ENCODE data around the gene SMIM3.

Gene SMIM3

DNA sequence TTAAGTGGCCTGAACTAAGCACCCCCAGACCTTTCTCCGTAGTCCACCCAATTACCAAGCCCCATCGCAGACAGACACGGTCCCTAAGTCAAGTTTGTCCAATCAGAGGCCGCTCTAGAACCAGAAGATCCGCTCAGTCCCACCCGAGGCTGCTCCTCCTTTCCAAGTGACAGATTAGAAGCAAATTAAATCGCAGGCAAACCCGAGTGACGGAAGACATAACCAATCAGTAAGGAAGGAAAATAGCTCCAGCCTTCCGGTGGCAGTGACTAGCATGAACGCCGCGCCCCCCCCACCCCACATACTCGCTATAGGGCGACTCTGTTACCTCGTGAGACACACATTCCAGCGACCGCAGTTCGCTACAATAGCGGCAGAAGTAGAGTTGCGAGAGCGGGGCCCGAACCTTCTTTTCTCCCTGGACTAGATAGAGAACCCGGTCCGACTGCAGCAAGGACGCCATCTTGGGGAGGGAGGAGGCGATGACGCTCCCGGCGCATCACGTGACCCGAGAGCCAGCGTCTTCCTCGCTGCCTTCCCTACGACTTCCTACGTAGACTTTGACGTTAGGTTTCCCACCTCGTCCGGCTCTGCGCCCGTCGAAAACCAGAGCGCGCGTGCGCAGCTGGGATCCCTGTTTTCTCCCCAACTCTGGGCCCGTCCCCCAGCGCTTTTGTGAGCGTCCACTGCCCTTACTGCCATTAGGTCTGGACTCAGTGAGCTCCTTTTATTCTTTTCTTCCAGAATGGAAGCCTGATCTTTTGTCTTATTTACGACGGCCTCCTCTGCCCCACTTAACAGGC lies 19.8 kb upstream of the SMIM3 start, which contains the start of gene DCTN4:
DCTN4 (minus strand) TSS at position 487 of the 803 bp plus-strand sequence; CDS start at position 463, 24 bp downstream.
- Mint-ChIP-seq H3K27me3 (no peaks in the 10 kb centered on the region), H3K27ac (peak within 1 kb of the TSS; percentile 27), H3K4me3 (no peak within 1 kb of the TSS), H3K9me3 (no peaks in the 10 kb centered on the region), H3K4me1 (ENCODE audit: low read depth) (peaks cover 33% of the 10 kb centered on the region), H3K36me3 (ENCODE audit: low read depth) (peaks cover 30% of the 10 kb centered on the region)

DNA sequence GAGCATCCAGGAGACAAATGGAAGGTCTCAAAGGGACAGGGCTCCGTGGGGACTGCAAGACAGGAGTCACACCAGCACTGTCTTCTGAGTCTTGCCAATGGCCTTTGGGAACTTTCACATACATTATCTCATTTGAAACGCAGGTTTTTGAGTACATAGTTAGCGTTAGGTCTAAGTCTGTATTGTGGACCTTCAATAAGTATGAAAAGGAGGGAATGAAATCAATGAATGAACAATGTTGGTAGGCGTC lies 19.3 kb upstream of the SMIM3 start:
- H3K36me3 Mint-ChIP-seq (ENCODE audit: low read depth) = peaks cover 24% of the 10 kb centered on the region
- no peak overlapping the region for H3K27ac Mint-ChIP-seq
- no peaks in the 10 kb centered on the region for H3K27me3 Mint-ChIP-seq
- H3K4me1 Mint-ChIP-seq (ENCODE audit: low read depth) = peaks cover 33% of the 10 kb centered on the region
- no peak overlapping the region for H3K4me3 Mint-ChIP-seq
- no peaks in the 10 kb centered on the region for H3K9me3 Mint-ChIP-seq

DNA sequence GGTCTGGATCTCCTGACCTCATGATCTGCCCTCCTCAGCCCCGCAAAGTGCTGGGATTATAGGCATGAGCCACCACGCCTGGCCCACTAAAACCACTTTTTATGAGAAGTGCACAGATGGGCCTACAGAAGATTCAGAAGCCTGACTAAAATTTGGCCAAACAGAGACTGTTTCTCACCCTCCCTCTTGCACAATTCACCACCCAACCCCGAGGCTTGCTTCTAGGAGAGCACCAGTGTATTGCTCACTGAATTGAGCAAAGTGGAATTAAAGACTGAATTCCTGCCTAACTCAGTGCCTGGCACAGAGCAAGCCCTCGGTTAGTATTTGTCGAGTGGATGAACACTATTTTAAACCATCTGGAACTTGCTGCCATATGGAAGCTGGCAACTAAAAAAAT lies 16.3 kb upstream of the SMIM3 start:
- peaks cover 1% of the 10 kb centered on the region for H3K36me3 Mint-ChIP-seq (ENCODE audit: low read depth)
- no peak overlapping the region for H3K27ac Mint-ChIP-seq
- no peaks in the 10 kb centered on the region for H3K9me3 Mint-ChIP-seq
- no peak overlapping the region for H3K4me3 Mint-ChIP-seq
- H3K27me3 Mint-ChIP-seq = no peaks in the 10 kb centered on the region
- peaks cover 13% of the 10 kb centered on the region for H3K4me1 Mint-ChIP-seq (ENCODE audit: low read depth)

DNA sequence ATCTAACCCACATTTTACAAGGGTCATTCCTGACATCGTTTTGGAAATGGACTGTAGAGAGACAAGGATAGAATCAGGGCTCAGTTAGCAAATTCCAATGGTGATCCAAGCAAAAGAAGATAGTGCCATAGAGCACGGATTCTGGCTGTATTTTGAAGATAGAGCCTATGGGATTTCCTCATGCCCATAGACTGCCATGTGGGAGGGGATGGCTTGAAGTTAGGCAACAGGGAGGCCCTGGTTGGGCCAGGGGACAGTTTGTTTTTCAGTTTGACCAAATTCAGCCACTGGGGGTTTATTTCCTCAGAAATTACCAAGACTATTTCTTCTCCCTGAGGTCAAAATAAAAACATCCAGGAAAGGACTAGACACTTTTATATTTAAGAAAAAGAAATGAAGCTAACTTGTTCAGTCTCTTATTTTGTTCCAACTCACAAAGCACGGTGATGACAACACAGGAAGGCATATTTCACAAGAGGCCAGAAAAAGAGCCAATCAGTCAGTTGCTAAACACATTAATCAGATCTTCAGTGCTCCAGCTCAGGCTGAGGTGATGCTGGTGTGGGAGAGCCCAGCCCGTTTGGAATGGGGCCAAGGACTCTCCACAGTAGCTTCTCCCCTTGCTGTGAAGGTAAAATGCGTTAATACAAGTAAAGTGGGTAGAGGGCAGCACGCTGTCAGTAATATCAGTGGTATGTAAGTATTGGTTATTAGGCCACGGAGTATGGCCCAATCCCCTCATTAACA lies 15.4 kb upstream of the SMIM3 start:
- peaks cover 10% of the 10 kb centered on the region for H3K4me1 Mint-ChIP-seq (ENCODE audit: low read depth)
- H3K9me3 Mint-ChIP-seq = no peaks in the 10 kb centered on the region
- H3K4me3 Mint-ChIP-seq = no peak overlapping the region
- no peaks in the 10 kb centered on the region for H3K36me3 Mint-ChIP-seq (ENCODE audit: low read depth)
- no peaks in the 10 kb centered on the region for H3K27me3 Mint-ChIP-seq
- H3K27ac Mint-ChIP-seq = no peak overlapping the region

DNA sequence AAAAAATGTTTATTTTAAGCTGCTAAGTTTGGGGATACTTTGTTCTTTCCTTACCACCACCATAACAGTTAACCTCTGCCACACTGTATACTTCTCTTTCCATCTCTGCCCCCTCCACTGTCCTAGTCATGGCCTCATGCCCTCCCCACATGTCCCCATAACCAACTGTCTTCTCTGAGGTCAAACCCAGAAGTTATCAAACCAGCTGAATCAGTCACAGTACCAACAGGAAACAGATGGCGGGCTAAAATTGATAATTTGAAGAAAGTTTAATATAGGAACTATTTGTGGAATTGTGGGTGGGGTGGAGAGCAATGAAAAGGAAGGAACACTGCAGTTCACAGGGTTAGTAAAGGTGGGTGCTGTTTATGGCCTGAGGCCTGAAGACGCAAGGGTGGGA lies 14.0 kb upstream of the SMIM3 start:
- Mint-ChIP-seq H3K4me1 (ENCODE audit: low read depth) (peaks cover 4% of the 10 kb centered on the region), H3K4me3 (no peak overlapping the region), H3K9me3 (no peaks in the 10 kb centered on the region), H3K27me3 (no peaks in the 10 kb centered on the region), H3K27ac (no peak overlapping the region), H3K36me3 (ENCODE audit: low read depth) (no peaks in the 10 kb centered on the region)

GRCh38 chr5:150765011-150765798 lies 13.4 kb upstream of the SMIM3 start:
- no peaks in the 10 kb centered on the region for H3K9me3 Mint-ChIP-seq
- H3K4me3 Mint-ChIP-seq = no peak overlapping the region
- H3K36me3 Mint-ChIP-seq (ENCODE audit: low read depth) = no peaks in the 10 kb centered on the region
- H3K27me3 Mint-ChIP-seq = no peaks in the 10 kb centered on the region
- no peak overlapping the region for H3K27ac Mint-ChIP-seq
- no peaks in the 10 kb centered on the region for H3K4me1 Mint-ChIP-seq (ENCODE audit: low read depth)

GRCh38 chr5:150765799-150766169 lies 12.8 kb upstream of the SMIM3 start:
- Mint-ChIP-seq H3K4me1 (ENCODE audit: low read depth) (no peaks in the 10 kb centered on the region), H3K4me3 (no peak overlapping the region), H3K27ac (no peak overlapping the region), H3K27me3 (no peaks in the 10 kb centered on the region), H3K9me3 (no peaks in the 10 kb centered on the region), H3K36me3 (ENCODE audit: low read depth) (no peaks in the 10 kb centered on the region)

- Mint-ChIP-seq H3K4me3 (no peak overlapping the region), H3K27ac (no peak overlapping the region), H3K36me3 (ENCODE audit: low read depth) (no peaks in the 10 kb centered on the region), H3K4me1 (ENCODE audit: low read depth) (peaks cover 1% of the 10 kb centered on the region), H3K9me3 (peaks cover under 1% of the 10 kb centered on the region), H3K27me3 (no peaks in the 10 kb centered on the region)
Measured at GRCh38 chr5:150766251-150766650, 12.3 kb upstream of the SMIM3 start.

DNA sequence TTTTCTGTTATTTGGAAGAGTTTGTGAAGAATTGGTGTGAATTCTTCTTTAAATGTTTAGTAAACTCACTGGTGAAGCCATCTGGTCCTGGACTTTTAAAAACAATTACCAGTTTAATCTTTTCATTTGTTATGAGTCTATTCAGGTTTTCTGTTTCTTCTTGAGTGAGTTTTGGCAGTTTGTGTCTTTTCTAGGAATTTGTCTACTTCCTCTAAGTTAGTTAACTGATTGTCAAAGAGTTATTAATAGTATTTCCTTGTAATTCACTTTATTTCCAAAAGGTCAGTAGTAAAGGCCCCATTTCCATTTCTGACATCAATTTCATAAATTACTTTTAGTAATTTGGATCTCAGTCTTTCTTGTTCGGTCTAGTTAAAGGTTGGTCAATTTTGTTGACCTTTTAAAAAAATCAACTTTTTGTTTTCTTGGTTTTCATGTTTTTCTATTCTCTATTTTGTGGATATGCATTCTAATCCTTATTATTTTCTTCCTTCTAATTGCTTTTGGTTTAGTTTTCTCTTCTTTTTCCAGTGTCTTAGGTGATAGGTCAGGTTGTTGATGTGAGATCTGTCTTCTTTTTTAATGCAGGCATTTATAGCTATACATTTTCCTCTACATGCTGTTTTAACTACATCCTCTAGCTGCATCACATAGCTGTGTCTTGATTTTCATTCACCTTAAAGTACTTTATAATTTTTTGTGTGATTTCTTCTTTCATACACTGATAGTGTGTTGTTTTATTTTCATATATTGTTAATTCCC lies 7.3 kb upstream of the SMIM3 start:
- Mint-ChIP-seq H3K4me3 (no peak overlapping the region), H3K27ac (peak overlapping the region; percentile 9), H3K27me3 (no peaks in the 10 kb centered on the region), H3K4me1 (ENCODE audit: low read depth) (peaks cover 5% of the 10 kb centered on the region), H3K9me3 (peaks cover 4% of the 10 kb centered on the region), H3K36me3 (ENCODE audit: low read depth) (no peaks in the 10 kb centered on the region)

DNA sequence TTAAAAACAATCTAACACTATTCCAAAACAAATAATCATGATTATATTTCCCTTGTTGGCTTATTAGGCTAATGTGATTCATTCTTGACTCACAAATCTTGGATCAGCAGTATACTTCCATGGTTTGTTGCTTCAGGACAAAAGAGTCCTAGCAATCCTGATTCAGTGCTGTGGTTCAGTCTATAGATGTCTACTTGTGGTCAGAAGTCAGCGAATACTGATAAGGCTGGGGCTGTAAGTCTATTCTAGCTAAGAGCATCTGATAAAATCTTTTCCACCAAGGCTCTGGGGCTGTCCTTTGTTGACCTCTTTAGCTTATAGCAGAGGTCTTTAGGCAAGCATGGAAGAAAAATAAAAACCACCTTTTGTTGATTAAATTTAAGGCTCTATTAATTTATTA lies 4.4 kb upstream of the SMIM3 start:
- no peak overlapping the region for H3K4me3 Mint-ChIP-seq

DNA sequence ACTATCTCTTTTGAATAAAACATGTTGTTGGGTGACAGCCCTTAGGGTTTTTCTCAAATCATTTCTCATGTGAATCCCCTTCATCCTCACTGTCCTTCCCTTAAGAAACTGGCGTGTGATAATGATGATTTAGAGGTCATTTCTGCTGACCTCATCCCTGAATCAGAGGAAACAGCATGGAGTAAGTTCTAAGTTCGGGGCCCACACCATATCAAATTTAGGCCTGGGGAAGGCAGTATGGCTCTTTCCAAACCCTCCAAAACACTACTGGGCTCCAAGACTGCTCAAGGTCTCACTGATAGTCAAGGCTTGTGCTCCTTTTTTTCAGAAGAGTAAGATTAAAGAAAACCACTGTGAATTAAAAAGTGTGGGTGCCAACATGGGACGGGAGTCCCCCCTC lies 872 bp upstream of the SMIM3 start:
- no peaks in the 10 kb centered on the region for H3K36me3 Mint-ChIP-seq (ENCODE audit: low read depth)
- H3K4me3 Mint-ChIP-seq = peak overlapping the region; percentile 96
- no peaks in the 10 kb centered on the region for H3K27me3 Mint-ChIP-seq
- peak overlapping the region; percentile 71 for H3K27ac Mint-ChIP-seq
- peaks cover 47% of the 10 kb centered on the region for H3K4me1 Mint-ChIP-seq (ENCODE audit: low read depth)
- H3K9me3 Mint-ChIP-seq = no peaks in the 10 kb centered on the region

More for the DNA sequence above, 4.4 kb upstream of the SMIM3 start:
- Mint-ChIP-seq H3K36me3 (ENCODE audit: low read depth) (no peaks in the 10 kb centered on the region), H3K27me3 (no peaks in the 10 kb centered on the region), H3K27ac (no peak overlapping the region), H3K9me3 (peaks cover 4% of the 10 kb centered on the region), H3K4me1 (ENCODE audit: low read depth) (peaks cover 16% of the 10 kb centered on the region)

DNA sequence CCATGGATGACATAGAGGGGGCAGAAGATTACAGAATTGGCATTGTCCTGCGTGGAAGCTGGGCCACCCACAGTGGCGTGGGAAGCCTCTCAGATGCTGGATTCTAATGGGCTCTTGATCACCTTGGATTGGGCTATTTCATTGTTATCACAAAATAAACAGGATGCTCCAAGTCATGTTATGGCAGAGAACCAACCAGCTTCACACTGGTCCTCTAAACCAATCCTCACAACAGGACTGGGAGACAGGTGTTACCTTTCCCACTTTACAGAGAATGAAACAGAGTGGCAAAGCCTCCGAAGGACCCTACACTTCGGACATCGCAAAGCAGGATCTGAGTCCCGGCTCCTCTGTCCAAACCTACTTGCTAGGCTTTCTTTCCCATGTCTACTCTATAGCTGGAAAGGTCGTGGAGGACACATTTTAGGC lies 455 bp upstream of the SMIM3 start:
- H3K27ac Mint-ChIP-seq = peak overlapping the region; percentile 71
- no peaks in the 10 kb centered on the region for H3K36me3 Mint-ChIP-seq (ENCODE audit: low read depth)
- peak overlapping the region; percentile 96 for H3K4me3 Mint-ChIP-seq
- H3K9me3 Mint-ChIP-seq = no peaks in the 10 kb centered on the region
- H3K4me1 Mint-ChIP-seq (ENCODE audit: low read depth) = peaks cover 51% of the 10 kb centered on the region
- no peaks in the 10 kb centered on the region for H3K27me3 Mint-ChIP-seq

DNA sequence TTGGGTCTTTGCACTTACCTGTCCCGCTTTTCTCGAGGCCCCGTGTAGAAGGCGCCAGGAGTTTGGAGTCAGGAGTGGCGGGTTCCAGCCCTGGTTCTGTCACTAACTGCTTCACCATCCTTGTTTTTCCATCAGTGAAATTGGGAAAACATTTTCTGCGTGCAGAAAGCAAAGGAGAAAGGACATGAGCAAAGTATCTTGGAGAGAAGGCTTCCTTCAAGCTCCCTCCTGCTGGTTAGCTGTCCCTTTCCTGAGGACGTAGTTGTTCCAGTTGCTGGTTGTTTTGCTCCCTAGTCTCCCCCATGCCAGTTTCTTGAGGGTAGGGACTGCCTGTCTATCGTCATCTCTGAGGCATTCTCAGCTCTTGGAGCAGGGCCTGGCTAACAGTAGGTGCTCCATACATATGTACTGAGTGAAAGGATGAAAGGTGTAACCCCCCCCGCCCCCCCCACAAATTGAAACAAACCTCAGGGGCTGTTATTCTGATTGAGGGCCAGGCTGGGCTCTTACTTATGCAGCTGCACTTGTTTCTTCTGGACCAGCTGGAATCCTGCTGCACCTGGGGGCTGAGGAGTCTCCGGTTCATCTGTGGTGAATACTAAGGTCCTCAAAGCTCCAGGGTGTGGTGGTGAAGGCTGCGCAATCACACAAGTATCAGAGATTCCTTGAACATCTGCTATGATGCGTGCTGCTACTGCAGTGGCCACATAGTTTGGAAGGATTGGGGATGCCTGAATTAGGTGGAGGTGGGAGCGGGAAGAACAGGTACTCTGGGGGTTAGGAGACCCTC lies 1.0 kb downstream of the SMIM3 start:
- H3K36me3 Mint-ChIP-seq (ENCODE audit: low read depth) = no peaks in the 10 kb centered on the region
- H3K4me3 Mint-ChIP-seq = peak overlapping the region; percentile 96
- H3K27me3 Mint-ChIP-seq = no peaks in the 10 kb centered on the region
- peak overlapping the region; percentile 79 for H3K27ac Mint-ChIP-seq
- no peaks in the 10 kb centered on the region for H3K9me3 Mint-ChIP-seq
- H3K4me1 Mint-ChIP-seq (ENCODE audit: low read depth) = peaks cover 66% of the 10 kb centered on the region

DNA sequence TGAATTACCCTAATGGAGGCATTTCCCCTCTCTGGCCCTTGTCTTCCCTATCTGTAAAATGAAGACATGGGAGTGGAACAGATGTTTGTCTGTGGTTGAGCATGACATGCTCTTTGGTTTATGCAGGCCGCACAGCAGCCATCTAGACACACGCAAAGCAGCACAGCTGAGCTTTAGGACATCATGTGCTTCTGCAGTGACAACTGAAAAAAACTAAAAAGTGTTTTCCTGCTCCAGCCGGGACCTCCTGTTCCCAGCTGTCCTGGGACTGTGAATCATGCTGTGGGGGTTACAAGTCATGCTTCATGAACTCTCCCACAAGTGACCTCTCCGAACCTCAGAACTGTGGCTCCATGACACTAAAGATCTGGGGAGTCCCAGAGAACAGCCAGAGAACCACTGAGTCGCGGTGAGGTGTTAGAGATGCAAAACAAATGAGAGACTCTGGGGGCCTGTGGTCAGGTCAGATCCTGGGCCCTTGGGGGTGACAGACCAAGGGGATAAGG lies 1.7 kb downstream of the SMIM3 start:
- Mint-ChIP-seq H3K27ac (peak overlapping the region; percentile 79), H3K36me3 (ENCODE audit: low read depth) (peaks cover 1% of the 10 kb centered on the region), H3K4me3 (peak overlapping the region; percentile 96), H3K4me1 (ENCODE audit: low read depth) (peaks cover 71% of the 10 kb centered on the region), H3K27me3 (no peaks in the 10 kb centered on the region), H3K9me3 (no peaks in the 10 kb centered on the region)
